GM18520 (cell line): ENCODE measurements around the gene ARV1.
"Not testable (repeated sequence)": the region's sequence is repeated elsewhere in the genome, so short reads cannot be mapped to it uniquely, and the experiment has no call there.

ENCODE experiments used
- ATAC-seq: cut with Tn5 transposase; IDR thresholded peaks from one replicate; pipeline ENCODE4 v1.9.1; 2021; ENCODE audit not compliant: unreplicated experiment

The ARV1 gene

GRCh38 chr1:231040800-231041718, 62.2 kb downstream of the ARV1 start:
- ATAC-seq: no peak

- no peak for ATAC-seq
Observed at GRCh38 chr1:231041719-231042261, 62.9 kb downstream of the ARV1 start.

GRCh38 chr1:231044588-231044987, 65.7 kb downstream of the ARV1 start:
- ATAC-seq: no peak

- ATAC-seq: no peak
Observed at GRCh38 chr1:231045286-231045685, 66.4 kb downstream of the ARV1 start.

GRCh38 chr1:231045921-231046729, 67.2 kb downstream of the ARV1 start:
- ATAC-seq: not testable (repeated sequence)

- ATAC-seq: no peak
Observed at GRCh38 chr1:231046730-231047395, 68.0 kb downstream of the ARV1 start.

- not testable (repeated sequence) for ATAC-seq
Observed at GRCh38 chr1:231047529-231047928, 68.6 kb downstream of the ARV1 start.

- not testable (repeated sequence) for ATAC-seq
Observed at GRCh38 chr1:231048419-231048818, 69.5 kb downstream of the ARV1 start.

GRCh38 chr1:231049121-231049979, 70.5 kb downstream of the ARV1 start:
- ATAC-seq: no peak
